Cardiac septum (tissue), 1 donor: Measurements from ENCODE around the gene THAP9. TPM values are rescaled to one million over a fixed set of nuclear protein-coding genes. Genes with fewer than 3 reads are reported as not detected.
"Not testable (repeated sequence)": the region's sequence is repeated elsewhere in the genome, so short reads cannot be mapped to it uniquely, and the experiment has no call there.

Experiments
- DNase-seq: peaks from one replicate; pipeline ENCODE4 v3.0.0-alpha.2; 2020; ENCODE audit warnings: low spot score
- intact Hi-C: fragments of 100-400 bp; cut with DNase I; formaldehyde crosslinking; loops from one replicate; pipeline ENCODE4 v1.14.0; 2022
- total RNA-seq: library from RNA; stranded (reverse); fragmentation: NEBNext Ultra II Directional; extraction: Animal tissue kit (Norgen Biotek cat#: 25700); gene quantifications from one replicate; pipeline ENCODE4 v1.2.1, GENCODE V29; 2021
- donor health status: DM: no; HTN: no; CAD: no.

Gene THAP9
- total RNA-seq, 1 donor from 2014 or later: 6.0 TPM

DNA sequence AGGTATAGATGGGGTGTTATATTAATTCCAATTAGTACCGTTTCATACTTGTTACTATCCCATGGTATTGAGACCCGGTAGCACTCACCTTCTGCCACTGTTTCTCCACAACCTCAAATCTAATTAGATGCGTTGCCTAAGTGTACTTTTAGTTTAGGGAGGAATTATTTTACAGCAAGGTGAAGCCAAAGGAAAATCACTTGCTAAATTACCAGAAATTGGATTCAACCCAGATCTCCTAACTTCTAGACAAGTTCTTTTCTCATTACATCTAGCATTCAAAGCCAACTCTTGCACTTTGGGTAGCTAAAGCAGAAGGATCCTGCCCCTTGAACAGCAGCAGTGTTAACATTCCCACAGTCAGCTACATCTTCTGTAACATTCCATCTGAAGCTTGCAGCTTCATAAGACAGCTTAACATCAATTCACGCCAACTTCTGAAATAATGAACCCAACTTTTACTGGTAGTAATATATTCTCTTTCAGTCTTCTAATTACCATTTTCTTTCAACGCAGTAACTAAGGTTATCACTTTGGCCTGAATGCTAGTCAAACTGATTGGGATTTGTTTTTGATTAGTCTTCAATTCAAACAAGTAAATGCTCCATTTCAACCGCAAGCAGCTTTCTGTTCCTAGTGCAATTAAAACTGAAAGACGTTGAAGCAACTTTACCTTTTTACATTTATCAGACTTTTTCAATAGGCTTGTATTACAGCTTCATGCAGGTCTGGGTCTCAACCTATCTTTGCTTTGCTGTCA, 8.6 kb upstream of the THAP9 start:
- intact Hi-C loops: loop anchor here (1.0 to 10.0 kb wide), 4 partner anchors 8 to 520 kb away; partner anchors contain the start of genes COQ2, HNRNPD, LIN54 and THAP9
- no peak for DNase-seq

DNA sequence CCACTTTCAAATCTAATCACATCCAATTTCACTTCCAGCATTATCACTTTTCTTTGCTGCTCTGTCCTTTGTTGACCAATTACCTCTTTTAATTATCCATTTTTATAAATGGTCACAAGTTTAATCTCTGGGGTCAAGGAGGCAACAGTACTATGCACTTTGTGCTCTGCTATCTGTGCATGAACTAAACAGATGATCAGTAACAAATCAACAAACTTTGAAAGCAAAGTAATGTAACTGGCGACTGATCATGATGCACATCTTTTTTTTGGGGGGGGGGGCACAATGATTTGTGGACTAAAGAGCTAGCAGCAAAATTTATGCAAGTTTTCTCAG, 8.1 kb upstream of the THAP9 start:
- intact Hi-C loops: loop anchor here (5.0 to 10.0 kb wide), 2 partner anchors 392 to 520 kb away; partner anchors contain the start of genes COQ2 and HNRNPD
- DNase-seq: no peak

DNA sequence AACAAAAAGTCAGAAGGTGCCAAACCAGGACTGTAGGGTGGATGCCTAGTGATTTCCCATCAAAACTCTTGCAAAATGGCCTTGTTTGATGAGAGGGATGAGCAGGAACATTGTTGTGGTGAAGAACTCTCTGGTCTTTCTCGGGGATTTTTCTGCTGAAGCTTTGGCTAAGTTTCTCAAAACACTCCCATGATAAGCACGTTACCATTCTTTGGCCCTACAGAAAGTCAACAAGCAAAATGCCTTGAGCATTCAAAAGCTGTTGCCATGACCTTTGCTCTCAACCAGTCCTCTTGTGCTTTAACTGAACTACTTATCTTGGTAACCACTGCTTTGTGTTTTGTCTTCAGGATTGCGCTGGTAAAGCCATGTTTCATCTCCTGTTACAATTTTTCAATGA, 6.6 kb upstream of the THAP9 start:
- intact Hi-C loops: loop anchor here (5.0 to 10.0 kb wide), 2 partner anchors 391 to 522 kb away; partner anchors contain the start of genes COQ2 and HNRNPD
- no peak for DNase-seq

DNA sequence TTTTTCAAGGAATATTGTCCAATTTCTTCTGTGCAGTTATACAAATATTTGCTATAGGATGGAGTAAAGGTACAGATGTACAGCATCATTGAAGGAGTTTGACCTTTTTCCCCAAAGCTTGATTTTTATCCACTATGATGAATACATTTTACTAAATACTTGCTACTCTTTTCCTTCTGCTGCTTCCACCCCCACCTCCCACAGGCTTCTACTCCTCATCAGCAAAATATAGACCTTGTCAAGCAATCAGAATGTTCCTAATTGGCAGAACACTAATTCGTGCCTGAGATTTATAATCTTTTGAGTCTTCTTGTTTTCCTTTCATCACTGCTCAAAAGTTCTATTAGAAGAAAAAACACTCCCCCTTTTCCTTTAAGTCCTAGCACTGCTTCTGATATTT, 3.8 kb upstream of the THAP9 start:
- DNase-seq: no peak
- intact Hi-C loops: loop anchor here (10.0 kb wide), 1 partner anchor 388 kb away; the partner anchor contains the start of gene COQ2

DNA sequence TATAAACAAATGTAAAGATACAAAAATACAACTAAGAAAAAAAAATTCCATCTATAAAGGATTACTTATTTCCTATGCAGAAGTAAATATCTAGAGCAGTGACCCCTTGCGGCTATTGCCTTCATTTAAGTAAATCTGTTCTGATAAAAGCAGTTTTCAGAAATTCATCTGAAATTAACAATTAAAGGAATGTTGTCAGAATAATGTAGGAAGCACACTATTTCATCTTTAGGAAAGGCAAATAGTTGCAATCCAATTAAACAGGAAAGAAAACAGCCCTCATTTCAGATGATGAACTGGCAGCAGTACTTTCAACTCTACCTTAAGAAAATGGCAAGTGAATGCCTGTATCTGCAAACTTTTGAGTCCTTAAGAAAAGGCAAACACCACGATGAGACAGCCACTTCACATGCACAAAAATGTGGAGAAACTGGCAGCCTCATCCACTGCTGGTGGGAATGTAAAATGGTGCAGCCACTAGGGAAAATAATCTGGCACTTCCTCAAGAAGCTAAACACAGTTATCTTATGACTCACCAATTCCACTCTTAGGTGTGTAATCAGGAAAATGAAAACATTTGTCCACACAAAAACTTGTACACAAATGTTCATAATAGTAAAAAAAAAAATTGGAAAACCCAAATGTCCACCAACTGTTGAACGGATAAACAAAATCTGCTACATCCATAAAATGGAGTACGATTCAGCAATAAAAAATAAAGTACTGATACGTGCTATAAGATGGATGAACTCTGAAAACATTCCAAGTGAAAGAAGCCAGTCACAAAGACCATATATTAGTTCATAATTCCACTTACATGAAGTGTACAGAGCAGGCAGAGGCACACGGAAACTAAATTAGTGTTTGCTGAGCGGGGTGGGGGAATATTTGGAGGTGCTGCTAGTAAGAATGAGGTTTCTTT, 2.0 kb upstream of the THAP9 start:
- intact Hi-C loops: loop anchor here (10.0 kb wide), 1 partner anchor 386 kb away; the partner anchor contains the start of gene COQ2
- no peak for DNase-seq

DNA sequence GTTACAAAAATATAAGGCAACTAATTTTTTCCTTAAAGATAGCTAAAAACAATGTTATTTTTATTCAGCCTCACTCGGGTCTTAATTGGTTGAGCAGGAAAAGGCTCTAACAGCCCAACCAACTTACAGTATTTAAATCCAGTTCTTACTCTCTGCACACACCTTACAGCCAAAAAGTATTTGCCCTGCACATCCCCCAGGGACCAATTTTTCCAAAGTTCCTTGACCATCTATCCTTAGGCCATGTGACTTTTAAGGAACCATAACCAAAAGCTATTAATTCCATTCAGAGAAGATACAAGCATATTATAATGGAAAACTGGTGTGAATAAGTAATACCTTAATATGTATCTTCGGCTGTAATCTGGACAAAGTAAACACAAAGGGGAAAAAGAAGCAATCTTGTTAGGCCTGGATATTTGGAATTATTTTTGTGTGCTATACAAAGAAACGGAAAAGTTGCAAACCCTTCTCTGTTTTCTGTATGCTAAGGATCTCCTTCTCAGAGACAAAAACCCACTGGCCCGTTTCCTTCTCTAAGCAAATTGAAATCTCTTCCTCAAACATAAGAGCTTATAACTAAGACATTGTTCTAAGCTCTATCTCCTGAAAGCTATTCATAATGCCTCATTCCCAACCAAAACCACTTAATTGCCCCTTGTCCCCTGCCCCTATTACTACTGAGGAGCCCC, 1.0 kb upstream of the THAP9 start:
- intact Hi-C loops: loop anchor here (1.0 to 10.0 kb wide), 4 partner anchors 8 to 555 kb away; partner anchors contain the start of genes COQ2, HELQ, MRPS18C and SEC31A
- DNase-seq: no peak

DNA sequence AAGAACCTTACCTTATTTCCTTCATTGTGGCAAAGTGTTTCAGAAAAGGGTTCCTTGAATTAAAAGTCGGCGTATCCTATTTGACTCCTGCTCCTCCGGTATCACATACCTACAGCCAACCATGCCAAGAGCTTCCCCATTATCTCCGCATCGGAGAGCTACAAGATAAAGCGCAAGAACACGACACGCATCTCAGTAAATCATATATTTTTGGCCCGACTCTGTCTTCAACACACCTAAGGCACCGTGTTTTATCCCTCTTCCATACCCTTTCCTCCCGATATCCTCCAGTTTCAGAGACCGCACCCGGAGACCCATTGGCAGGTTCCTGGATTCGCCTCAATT, 497 bp upstream of the THAP9 start:
- DNase-seq: no peak
- intact Hi-C loops: loop anchor here (1.0 to 10.0 kb wide), 3 partner anchors 9 to 555 kb away; partner anchors contain the start of genes HELQ, MRPS18C and SEC31A

DNA sequence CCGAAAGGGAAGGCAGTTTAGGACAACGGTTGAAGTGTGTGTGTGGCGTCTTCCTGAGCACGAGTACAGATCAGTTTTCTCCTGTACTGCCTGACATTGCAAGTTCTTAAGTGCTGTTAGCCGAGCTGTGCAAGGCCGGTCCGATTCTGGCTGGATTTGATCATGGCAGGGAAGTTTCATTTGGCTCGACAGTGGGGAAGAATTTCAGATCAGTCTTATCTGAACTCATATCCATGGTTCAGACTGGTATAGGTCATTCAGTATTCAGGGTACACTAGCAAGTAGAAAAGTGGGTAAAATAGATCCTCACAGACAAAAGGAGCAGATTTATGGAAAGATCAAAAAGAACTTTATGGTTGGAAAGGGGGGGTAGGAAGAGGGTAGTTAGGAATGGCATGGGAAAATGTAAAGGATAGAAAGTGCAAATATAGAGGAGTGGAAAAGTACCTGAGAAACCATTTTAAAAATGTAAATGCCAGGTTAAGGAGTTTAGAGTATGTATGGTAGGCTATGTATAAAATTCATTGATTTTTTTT, 716 bp downstream of the THAP9 start:
- DNase-seq: no peak
- intact Hi-C loops: loop anchor here (1.0 to 10.0 kb wide), 2 partner anchors 134 to 554 kb away; partner anchors contain the start of genes COPS4, HELQ and MRPS18C

DNA sequence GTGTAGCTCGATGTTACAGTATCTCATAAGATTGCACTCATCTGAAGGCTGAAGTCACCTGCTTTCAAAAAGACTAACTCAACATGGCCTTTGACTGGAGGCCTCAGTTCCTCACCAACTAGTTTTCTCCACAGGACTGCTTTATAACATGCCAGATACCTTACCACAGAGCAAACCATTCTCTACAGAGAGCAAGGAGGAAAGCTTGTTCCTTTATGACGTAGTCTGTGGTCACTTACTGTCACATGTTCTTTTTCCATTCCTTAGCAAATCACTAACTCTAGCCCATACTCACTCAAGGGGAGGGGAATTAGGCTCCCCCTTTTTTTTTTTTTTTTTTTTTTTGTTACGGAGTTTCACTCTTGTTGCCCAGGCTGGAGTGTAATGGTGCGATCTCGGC, 3.2 kb downstream of the THAP9 start:
- DNase-seq: no peak
- intact Hi-C loops: loop anchor here (10.0 kb wide), 1 partner anchor 551 kb away; the partner anchor contains the start of genes HELQ and MRPS18C

DNA sequence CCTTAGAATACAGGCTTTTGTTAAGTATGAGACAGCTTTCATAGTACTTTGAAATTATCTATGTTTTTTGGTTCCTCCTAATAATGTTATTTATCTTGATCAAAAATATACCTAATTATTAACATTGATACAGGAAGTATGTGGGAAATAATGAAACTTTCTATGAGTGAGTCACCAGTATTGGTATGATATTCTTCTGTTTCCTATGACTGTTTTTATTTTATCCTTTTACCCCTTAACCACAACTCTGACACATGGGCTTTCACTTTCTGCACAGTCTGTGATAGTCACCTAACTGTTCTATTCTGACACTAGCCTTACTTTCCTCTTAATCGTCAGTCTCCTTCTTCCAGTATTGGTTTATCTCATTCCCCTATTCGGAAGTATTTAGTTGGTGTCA, 4.7 kb downstream of the THAP9 start:
- no peak for DNase-seq
- intact Hi-C loops: loop anchor here (10.0 kb wide), 1 partner anchor 550 kb away; the partner anchor contains the start of genes HELQ and MRPS18C

DNA sequence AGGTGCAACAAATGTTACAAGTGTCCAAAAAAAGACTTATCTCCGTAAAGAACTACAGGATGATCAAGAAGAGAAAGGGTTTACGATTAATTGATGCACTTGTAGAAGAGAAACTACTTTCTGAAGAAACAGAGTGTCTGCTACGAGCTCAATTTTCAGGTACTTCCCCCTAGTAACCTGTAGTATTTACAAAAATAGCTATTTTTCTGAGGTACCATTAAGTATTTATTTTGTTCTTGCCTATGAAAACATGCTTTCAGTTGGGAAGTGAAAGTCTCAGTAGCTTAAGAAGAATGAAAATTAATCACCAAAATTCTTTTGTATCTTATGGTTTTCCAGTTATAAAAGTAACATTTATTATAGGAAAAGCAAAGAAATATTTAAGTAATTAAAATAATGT, 5.9 kb downstream of the THAP9 start:
- no peak for DNase-seq
- intact Hi-C loops: loop anchor here (10.0 kb wide), 1 partner anchor 548 kb away; the partner anchor contains the start of genes HELQ and MRPS18C

DNA sequence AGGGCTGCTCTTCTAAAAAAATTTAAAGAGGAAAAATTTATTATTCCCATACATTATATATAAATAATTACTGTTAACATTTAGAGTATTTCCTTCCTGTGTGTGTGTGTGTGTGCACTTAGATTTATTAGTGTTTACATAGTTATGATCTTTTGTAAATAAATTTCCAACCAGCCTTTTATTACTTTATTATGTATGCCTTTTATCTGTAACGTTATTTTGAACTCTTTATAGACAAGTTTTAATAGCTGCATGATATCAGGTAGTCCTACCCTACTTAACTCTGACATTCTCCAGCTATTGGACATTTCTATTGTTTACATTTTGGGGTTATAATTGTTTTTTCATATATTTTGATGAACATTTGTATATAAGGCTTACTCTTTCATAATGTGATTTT, 8.8 kb downstream of the THAP9 start:
- intact Hi-C loops: loop anchor here (10.0 kb wide), 1 partner anchor 545 kb away; the partner anchor contains the start of genes HELQ and MRPS18C
- DNase-seq: no peak

DNA sequence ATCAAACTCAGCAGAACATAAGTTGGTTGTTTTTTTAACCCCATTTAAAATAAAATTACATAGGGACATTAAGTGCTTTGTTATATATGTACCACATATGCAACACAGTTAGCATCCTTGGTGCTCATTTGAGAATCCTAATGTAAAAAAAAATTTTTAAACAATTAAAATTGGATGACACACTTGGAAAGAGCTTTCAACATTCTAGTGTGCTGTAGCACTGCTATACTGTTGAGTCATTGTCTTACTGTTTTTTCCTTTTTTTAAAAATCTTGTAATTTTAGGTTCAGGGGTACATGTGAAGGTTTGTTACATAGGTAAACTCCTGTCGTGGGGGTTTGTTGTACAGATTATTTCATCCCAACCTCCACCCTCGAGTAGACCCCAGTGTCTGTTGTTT, 12.8 kb downstream of the THAP9 start:
- DNase-seq: no peak
- intact Hi-C loops: no loop called here

DNA sequence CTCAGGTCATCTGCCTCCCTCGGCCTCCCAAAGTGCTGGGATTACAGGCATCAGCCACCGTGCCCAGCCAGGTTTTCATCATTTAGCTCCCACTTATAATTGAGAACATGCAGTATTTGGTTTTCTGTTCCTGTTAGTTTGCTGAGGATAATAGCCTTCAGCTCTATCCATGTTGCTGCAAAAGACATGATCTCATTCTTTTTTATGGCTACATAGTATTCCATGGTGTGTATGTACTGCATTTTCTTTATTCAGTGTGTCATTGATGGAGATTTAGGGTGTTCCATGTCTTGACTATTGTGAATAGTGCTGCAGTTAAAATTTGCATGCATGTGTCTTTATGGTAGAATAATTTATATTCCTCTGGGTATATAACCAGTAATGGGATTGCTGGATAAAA, 13.4 kb downstream of the THAP9 start:
- DNase-seq, intact Hi-C loops: not testable (repeated sequence)

DNA sequence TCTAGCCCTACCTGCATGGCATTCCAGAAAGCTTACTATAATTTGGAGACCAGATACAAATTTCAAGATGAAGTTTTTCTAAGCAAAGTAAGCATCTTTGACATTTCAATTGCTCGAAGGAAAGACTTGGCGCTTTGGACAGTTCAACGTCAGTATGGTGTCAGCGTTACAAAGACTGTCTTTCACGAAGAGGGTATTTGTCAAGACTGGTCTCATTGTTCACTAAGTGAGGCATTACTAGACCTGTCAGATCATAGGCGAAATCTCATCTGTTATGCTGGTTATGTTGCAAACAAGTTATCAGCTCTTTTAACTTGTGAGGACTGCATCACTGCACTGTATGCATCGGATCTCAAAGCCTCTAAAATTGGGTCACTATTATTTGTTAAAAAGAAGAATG, 17.6 kb downstream of the THAP9 start:
- no peak for DNase-seq
- intact Hi-C loops: no loop called here

DNA sequence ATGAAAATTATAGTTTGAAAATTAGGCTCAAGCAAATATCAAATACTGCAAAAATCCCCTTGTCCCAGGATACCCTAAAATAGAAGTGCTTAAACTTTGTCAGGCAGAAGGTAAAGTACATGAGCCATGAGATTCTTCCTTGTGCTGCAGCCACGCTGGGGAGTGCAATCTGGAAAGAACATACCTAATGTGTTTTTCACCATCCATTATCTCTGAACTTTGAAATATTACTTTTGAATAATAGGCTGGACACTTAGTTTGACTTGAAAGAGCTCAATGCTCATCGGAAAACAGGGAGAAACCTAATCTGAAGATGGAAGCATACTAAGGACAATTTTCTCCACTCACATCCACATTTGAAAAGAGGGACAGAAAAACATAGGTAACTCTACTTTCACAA, 18.9 kb downstream of the THAP9 start:
- intact Hi-C loops: no loop called here

DNA sequence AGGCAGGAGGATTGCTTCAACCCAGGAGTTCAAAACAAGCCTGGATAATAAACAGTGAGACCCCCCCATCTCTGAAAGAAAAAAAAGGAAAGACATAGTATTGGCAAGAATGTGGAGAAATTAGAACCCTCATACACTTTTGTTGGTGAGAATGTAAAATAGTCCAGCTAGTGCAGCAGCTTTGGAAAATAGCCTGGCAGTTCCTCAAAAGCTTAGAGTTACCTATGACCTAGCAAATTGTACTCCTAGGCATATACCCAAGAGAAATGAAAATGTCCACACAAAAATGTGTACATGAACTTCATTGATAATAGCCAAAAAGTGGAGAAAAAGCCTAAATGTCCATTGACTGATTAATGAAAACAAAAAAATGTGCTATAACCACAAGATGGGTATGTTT, 21.3 kb downstream of the THAP9 start:
- no peak for DNase-seq
- intact Hi-C loops: no loop called here

More for the DNA sequence above, 18.9 kb downstream of the THAP9 start:
- no peak for DNase-seq

DNA sequence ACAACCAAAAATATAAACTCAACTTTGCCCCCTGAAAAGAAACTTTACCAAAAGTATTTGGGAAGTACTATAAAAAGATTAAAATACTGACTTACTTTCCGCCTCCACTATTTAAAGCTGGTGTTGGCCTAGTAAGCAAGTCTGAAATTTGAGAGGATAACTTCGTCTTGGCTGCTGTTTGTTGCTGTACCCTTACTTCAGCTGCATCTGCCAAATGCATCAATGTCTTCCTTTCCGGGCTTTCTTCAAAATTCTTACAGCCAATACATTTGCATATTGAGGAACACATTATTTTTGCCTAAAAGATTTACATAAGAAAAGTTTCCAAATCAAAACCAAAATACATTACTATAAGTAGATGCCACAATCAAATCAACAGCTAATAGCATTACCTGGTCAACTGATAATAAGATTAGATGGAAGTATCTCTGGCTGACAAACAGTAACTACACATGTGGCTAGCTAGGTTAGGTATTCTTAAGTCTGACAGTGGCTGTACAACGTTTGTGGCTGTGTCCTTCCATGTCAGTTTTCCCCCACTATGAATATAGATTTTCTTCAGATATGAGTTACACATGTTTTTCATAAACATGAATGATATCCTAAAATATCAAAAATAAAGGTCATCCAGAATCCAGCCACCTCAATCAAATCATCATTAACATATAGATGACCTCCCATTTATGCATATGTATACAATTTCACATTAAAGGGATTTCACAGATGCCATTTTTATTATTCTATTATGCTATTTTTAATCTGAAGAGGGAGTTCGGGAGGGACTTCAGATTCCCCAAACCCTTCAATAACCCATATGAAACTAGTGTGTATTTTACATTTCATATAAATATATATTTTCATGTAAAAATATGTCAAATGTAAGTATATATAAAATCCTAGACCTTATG, 30.6 kb downstream of the THAP9 start:
- no peak for DNase-seq
- intact Hi-C loops: no loop called here
